Activated CD4-positive, CD25-positive, alpha-beta regulatory T cell treated with anti-CD3 and anti-CD28 coated beads, Interleukin-2, amount 50 U/mL, for 24 hours (primary cell): ENCODE results near the gene SPRED3.
"Not testable (repeated sequence)": the region's sequence is repeated elsewhere in the genome, so short reads cannot be mapped to it uniquely, and the experiment has no call there.

Experiments used
- ATAC-seq, 2 donors: fragments of 150-1000 bp; cut with Tn5 transposase; one replicate each; pipeline ENCODE4 v1.10.0; 2021; ENCODE audit warnings: mild to moderate bottlenecking in 1 of 2, moderate library complexity in 1 of 2

SPRED3 gene, protein sequence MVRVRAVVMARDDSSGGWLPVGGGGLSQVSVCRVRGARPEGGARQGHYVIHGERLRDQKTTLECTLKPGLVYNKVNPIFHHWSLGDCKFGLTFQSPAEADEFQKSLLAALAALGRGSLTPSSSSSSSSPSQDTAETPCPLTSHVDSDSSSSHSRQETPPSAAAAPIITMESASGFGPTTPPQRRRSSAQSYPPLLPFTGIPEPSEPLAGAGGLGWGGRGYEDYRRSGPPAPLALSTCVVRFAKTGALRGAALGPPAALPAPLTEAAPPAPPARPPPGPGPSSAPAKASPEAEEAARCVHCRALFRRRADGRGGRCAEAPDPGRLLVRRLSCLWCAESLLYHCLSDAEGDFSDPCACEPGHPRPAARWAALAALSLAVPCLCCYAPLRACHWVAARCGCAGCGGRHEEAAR

DNA sequence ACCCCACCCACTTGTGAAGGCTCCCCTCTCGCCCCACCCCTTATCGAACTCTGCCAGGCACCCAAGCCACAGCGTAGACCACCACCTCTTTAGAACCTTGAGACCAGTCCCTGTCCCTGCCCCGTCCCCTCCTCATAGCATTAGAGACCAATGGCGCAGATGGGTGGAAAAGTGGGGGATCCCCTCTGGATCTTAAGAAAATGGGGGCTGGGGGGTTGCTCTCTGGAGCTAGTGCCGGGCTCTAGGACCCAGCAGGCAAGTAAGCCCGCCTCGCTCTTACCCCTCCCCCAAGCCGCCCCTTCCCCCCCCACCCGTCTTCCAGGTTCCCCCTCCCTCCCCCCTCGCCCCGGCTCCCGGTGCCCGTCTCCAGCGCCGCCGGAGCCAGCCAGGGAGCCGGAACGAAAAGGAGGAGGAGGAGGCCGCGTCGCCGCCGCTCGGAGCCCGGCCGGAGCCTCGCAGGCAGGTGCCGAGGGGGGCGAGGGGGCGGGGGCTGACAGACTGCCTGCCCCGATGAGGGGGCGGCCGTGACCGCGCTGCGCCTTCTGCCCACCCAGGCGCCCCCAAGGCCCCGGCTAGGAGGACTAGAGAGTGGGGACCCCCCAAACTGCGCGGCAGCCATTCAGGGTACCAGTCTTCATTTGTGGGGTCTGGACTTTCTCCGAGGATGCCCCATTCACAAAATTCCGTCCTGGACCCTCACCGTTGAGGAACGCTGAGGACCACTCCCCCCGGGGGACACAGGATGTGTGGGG is at the start of gene SPRED3:
Gene SPRED3 (plus strand): TSS at position 349 of the 752 bp plus-strand sequence. CDS start 1,606 bp downstream, outside the sequence.
- ATAC-seq, result peak in 1 of 2 donors; percentile 1

DNA sequence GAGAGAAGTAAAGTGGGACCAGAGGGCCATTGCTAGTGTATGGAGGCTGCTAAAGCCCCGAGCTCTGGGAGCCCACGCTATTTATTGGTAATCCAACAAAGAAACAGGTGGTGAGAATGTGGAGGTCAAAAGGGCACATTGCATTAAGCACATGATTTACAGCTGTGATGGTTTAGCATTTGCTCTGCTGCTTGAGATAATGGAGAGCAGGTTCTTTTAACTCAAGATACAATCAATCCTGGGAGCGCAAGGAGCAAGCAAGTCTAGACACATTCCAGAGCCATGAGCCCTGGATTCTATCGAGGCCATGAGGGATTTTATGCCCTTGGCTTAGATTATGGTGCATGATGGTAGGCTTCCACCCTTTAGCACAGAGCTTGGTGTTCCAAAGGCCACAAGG is 49.5 kb upstream of the SPRED3 start:
- not testable (repeated sequence) for ATAC-seq

DNA sequence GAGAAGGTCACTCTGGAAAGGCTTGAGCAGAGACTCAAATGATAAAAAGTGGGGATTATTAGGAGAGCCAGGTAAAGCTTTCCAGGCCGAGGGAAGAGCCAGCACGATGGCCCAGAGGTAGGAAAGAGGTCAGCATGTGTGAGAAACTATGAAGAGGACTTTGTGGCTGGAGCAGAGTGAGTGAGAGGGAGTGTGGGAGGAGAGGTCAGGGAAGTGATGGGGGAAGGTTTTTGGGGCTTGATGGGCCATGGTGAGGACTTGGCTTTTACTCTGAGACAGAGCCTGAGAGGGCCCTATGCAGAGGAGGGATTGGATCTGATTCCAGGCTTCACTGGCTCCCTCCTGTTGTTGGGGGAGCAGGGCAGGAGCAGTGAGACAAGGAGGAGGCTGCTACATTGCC is 47.6 kb upstream of the SPRED3 start:
- ATAC-seq, result no peak

DNA sequence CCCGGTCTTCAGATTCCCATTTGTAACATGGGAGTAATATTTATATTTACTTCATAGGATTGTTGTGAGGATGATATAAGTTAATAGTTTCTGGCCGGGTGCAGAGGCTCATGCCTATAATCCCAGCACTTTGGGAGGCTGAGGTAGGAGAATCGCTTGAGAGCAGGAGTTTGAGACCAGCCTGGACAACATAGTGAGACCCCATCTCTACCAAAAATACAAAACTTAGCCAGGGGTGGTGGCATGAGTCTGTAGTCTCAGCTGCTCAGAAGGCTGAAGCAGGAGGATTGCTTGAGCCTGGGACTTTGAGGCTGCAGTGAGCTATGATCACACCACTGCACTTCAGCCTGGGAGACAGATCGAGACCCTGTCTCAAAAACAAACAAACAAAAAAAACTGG is 41.7 kb upstream of the SPRED3 start:
- ATAC-seq, result no peak

DNA sequence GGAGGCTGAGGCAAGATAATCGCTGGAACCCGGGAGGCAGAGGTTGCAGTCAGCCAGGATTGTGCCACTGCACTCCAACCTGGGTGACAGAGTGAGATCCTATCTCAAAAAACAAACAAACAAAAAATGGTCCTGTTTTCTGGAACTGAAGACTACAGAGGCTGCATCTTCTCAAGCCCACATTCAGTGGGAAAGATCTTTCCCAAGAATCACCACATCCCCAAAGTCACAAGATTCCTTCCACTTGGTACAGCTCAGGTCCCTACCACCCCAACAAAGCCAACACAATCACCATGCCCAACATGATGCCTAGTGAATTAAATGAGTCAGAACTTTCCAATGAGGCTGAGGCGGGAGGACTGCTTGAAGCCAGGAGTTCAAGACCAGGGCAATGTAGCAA is 37.6 kb upstream of the SPRED3 start:
- no peak for ATAC-seq

- no peak for ATAC-seq
These were observed 36.6 kb upstream of the SPRED3 start for GRCh38 chr19:38351865-38352395.

GRCh38 chr19:38352611-38353010 is 35.9 kb upstream of the SPRED3 start:
- ATAC-seq, result no peak

DNA sequence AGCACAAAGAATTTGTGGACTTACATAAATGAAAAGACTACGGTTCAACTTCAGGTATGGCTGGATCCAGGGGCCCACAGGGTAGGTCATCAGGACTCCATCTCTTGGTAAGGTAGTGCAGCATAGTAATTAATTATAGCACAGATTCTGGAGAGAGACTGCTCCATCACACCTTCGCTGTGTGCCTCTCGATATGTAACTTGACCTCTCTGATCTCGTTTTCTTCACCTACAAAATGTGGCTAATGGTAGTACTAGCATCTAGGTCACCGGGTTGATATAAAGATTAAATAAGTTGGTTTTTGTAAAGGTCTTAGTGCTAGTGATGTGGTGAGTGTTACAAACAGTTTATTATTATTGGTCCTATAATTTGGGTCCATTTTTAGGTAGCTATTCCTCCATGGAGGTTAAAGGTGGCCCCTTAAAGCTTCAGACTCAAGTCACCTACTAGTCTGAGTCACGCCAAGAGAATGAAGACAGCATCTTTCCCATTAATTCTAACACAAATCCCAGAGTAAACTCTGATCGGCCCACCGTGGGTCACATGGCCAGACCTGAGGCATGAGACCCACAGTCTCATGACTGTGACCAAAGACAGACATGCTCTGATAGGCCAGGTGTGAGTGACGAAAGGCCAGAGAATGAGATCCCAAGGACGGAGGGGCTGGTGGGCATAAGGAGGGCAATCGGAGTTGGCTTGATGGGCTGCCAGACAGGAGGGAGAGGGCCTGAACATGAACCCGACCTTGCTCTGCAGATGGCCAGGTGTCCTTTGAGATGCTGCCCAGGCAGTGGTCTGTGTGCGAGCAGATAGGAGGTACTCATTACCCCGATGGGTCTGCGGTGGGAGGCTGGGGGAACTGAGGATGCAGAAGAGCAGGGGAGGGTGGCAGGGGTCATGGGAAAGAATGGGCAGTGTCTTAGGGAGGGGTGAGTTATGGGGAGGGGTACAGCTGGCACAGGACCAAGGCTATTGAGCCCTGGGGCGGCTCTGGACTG is 32.5 kb upstream of the SPRED3 start:
- ATAC-seq, result no peak

DNA sequence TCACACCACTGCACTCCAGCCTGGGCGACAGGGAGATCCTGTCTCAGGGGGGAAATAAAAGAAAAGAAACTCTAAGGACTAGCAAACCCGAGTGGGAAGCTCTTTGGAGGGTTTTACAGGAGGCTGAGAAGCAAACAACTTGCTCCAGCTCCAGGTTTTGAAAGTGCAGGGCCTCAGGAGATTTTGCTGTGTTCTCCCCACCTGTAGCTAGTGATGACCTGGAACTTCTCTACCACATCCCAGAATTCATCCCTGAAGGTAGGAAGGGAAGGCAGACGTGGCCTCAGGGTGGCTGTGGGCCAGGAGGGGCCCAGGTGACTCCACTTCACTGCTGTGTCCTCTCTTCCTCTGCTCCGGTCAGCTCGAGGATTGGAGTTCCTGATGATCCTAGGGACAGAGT is 30.4 kb upstream of the SPRED3 start:
- ATAC-seq, result no peak

GRCh38 chr19:38359242-38360021 is 29.1 kb upstream of the SPRED3 start:
- ATAC-seq, result no peak

GRCh38 chr19:38360351-38360750 is 28.1 kb upstream of the SPRED3 start:
- no peak for ATAC-seq

- no peak for ATAC-seq
These were observed 27.5 kb upstream of the SPRED3 start for GRCh38 chr19:38360839-38361631.

DNA sequence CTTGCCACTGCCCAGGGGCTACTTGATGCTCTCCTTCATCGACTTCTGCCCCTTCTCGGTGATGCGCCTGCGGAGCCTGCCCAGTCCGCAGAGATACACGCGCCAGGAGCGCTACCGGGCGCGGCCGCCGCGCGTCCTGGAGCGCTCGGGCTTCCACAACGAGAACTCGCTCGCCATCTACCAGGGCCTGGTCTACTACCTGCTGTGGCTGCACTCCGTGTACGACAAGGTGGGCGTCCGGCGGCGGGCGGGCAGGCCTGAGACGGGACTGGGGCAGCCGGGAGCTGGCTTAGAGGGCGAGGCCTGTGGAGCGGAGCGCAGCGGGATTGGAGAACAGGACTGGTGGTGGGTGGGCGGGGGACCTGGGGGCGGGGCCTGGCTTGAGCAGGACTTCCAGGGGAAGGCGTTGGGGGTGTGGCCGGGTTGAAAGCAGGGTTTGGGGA is 26.8 kb upstream of the SPRED3 start:
- ATAC-seq, result peak; percentile 76 to 78

GRCh38 chr19:38362076-38362945 is 26.2 kb upstream of the SPRED3 start:
- ATAC-seq, result peak; percentile 73 to 74

DNA sequence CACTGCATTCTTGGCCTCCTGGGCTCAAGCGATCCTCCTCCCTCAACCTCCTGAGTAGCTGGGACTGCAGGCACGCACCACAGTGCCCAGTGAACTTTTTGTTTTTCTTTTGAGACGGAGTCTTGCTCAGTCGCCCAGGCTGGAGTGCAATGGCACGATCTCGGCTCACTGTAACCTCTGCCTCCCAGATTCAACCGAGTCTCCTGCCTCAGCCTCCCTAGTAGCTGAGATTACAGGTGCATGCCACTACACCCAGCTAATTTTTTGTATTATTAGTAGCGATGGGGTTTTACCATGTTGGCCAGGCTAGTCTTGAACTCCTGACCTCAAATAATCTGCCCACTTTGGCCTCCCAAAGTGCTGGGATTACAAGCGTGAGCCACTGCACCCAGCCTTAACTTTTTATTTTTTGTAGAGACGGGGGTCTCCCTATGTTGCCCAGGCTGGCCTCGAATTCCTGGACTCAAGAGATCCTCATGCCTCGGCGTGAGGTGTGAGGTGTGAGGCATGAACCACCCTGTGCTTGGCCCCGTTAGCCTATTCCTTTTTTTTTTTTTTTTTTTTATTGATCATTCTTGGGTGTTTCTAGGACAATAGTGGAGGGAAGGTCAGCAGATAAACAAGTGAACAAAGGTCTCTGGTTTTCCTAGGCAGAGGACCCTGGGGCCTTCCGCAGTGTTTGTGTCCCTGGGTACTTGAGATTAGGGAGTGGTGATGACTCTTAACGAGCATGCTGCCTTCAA is 25.4 kb upstream of the SPRED3 start:
- ATAC-seq, result not testable (repeated sequence)

GRCh38 chr19:38367041-38367440 is 21.5 kb upstream of the SPRED3 start:
- ATAC-seq, result no peak

DNA sequence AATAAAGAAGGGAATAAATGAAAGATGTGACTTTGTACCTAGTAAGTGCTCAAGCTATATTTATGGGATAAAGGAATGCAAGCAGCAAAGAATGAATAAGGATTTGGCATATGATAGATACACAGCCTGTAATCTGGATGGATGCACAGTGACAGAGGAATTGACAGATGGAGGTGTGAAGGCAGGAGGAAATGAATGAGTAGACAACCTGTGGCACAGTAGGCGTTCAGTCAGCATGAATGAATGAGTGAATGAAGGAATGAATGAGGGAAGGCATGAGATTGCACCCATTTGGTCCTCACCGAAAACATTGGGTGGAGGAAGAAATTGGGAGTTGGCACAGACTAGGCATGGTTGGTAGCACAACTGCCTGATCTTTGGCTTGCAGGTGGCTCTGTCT is 18.9 kb upstream of the SPRED3 start:
- no peak for ATAC-seq

DNA sequence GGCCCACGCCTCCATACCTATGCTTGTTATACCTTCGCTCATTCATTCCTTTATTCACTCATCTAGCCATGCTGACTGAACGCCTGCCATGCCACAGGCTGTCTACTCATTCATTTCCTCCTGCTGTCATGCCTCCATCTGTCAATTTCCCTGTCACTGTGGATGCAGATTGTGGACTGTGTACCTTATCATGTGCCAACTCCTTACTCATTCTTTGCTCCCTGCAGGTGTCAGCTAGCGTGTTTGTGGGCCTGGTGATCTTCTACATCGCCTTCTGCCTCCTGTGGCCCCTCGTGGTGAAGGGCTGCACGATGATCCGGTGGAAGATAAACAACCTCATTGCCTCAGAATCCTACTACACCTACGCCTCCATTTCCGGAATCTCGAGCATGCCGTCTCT is 18.2 kb upstream of the SPRED3 start:
- no peak for ATAC-seq

DNA sequence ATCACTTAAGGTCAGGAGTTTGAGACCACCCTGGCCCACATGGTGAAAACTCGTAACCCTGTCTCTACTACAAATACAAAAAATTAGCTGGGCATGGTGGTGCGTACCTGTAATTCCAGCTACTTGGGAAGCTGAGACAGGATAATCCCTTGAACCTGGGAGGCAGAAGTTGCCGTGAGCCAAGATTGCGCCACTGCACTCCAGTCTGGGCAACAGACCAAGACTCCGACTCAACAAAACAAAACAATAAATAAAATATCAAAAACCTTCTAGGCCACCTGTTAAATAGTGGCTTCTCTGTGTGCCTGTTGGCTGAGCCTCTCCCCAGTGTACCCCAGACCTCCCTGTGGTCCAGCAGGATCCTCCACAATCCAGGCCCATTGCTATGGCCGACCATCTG is 17.4 kb upstream of the SPRED3 start:
- no peak for ATAC-seq
